ENCODE measurements around the gene NRXN3. TPM values are rescaled to one million over a fixed set of nuclear protein-coding genes. Genes with fewer than 3 reads are reported as not detected.
A peak's percentile ranks its signal among the peaks of the same experiment; 100 is the strongest.

Gene NRXN3
- polyA plus RNA-seq, 1 of the 3 experiments (the other 2 are of a cell fraction), result 1.6 TPM

DNA sequence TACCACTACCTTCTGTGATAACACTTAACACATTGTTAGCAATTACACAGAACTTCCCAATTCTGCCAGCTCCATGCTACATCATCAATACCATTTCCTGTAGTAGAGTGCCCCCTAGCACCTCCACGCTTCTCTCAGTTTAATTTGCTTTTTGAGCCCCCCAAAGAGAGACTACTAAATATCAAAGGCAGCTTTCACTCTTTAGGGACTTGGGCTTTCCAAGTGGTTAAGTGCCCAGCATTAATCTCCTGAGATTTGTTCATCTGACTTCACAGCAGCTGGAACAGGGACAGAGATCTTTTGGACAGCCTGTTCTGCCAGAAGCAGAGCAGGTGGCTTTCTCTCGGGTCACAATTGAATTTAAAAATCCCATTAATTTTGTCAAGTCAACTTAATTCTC lies 1086.2 kb downstream of the NRXN3 start:
- Histone ChIP-seq H3K27ac (ENCODE audit: low read depth in 2 of 2, low read length in 1 of 2) (no peak overlapping the region), H3K79me2 (ENCODE audit: insufficient read depth) (no peaks in the 10 kb centered on the region), H3K9ac (no peak overlapping the region), H2AFZ (ENCODE audit: low read depth) (no peak overlapping the region), H4K20me1 (ENCODE audit: insufficient read depth) (no peaks in the 10 kb centered on the region), H3K27me3 (ENCODE audit: insufficient read depth) (no peaks in the 10 kb centered on the region), H3K9me2 (no peaks in the 10 kb centered on the region), H3K9me3 (no peaks in the 10 kb centered on the region), H3K4me1 (ENCODE audit: control insufficient read depth in 1 of 2, insufficient read depth in 2 of 2, low read depth in 1 of 2, low read length in 1 of 2) (no peaks in the 10 kb centered on the region), H3K36me3 (replicated peaks in 1 of 2; ENCODE audit: control insufficient read depth in 1 of 2, insufficient read depth in 2 of 2, low read length in 1 of 2) (no peaks in the 10 kb centered on the region), H3K4me2 (no peak overlapping the region), H3F3A (replicated peaks; ENCODE audit: insufficient read depth) (no peaks in the 10 kb centered on the region), H3K4me3 (ENCODE audit: low read depth in 2 of 2, low read length in 1 of 2) (no peak overlapping the region)
- WGBS (ENCODE audit: low lambda C conversion rate), result 54% methylated on average over 2 of the region's 2 CpGs
- ChIA-PET POLR2A (no interaction called here), CTCF (no interaction called here)
- TF ChIP-seq, protein P1, sequence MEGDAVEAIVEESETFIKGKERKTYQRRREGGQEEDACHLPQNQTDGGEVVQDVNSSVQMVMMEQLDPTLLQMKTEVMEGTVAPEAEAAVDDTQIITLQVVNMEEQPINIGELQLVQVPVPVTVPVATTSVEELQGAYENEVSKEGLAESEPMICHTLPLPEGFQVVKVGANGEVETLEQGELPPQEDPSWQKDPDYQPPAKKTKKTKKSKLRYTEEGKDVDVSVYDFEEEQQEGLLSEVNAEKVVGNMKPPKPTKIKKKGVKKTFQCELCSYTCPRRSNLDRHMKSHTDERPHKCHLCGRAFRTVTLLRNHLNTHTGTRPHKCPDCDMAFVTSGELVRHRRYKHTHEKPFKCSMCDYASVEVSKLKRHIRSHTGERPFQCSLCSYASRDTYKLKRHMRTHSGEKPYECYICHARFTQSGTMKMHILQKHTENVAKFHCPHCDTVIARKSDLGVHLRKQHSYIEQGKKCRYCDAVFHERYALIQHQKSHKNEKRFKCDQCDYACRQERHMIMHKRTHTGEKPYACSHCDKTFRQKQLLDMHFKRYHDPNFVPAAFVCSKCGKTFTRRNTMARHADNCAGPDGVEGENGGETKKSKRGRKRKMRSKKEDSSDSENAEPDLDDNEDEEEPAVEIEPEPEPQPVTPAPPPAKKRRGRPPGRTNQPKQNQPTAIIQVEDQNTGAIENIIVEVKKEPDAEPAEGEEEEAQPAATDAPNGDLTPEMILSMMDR (IDR thresholded peaks at IDR 0.05), result peak; percentile 31; the same call in 1 of the 2 replicates
- no peak for TF ChIP-seq FOXM1 (IDR thresholded peaks at IDR 0.05; ENCODE audit: low read depth)
- TF ChIP-seq EP300 (IDR thresholded peaks at IDR 0.05; ENCODE audit: borderline replicate concordance in 1 of 2, low read depth in 1 of 2, low read length in 1 of 2), result peak in 1 of 2 experiments; percentile 45; a peak in 1 of 4 replicates
- peak; percentile 54 for TF ChIP-seq RAD21 (IDR thresholded peaks at IDR 0.05; ENCODE audit: low read length)
- TF ChIP-seq YY1 (IDR thresholded peaks at IDR 0.05; ENCODE audit: low read depth), result no peak
- no peak for DNase-seq

DNA sequence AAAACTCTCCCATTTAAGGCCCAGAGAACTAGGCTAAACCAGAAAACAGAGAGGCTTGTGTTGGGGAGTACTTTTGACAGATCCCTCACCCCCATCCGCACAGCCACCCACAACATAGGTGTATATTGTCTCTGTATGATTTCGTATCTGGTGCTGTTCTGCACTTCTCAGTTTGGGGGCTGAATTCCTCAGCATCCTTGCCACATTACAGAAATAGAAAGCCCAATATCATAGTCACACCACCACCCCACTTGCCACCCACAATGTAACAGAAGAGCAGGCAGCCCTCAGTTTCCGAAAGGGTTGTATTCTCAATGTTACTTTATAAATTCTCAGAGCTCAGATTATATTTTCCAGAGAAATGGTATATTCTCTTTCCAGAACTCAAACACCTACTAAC lies 1090.2 kb downstream of the NRXN3 start:
- H3K9me3 ChIP-seq, result no peaks in the 10 kb centered on the region
- no peaks in the 10 kb centered on the region for H3K9me2 ChIP-seq
- H3K36me3 ChIP-seq (replicated peaks in 1 of 2; ENCODE audit: control insufficient read depth in 1 of 2, insufficient read depth in 2 of 2, low read length in 1 of 2), result no peaks in the 10 kb centered on the region
- TF ChIP-seq, protein P2, sequence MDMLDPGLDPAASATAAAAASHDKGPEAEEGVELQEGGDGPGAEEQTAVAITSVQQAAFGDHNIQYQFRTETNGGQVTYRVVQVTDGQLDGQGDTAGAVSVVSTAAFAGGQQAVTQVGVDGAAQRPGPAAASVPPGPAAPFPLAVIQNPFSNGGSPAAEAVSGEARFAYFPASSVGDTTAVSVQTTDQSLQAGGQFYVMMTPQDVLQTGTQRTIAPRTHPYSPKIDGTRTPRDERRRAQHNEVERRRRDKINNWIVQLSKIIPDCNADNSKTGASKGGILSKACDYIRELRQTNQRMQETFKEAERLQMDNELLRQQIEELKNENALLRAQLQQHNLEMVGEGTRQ (IDR thresholded peaks at IDR 0.05; ENCODE audit: borderline replicate concordance, low read depth, low read length), result no peak
- no peak for TF ChIP-seq JUND (IDR thresholded peaks at IDR 0.05)
- no peak for TF ChIP-seq TEAD4 (IDR thresholded peaks at IDR 0.05; ENCODE audit: borderline replicate concordance, insufficient read depth)
- TF ChIP-seq, protein P3, sequence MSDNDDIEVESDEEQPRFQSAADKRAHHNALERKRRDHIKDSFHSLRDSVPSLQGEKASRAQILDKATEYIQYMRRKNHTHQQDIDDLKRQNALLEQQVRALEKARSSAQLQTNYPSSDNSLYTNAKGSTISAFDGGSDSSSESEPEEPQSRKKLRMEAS (IDR thresholded peaks at IDR 0.05; ENCODE audit: low read depth), result no peak
- TF ChIP-seq SMC3 (IDR thresholded peaks at IDR 0.05; ENCODE audit: low read depth, low read length), result no peak
- no peak for TF ChIP-seq FOXM1 (IDR thresholded peaks at IDR 0.05; ENCODE audit: low read depth)
- no peak for TF ChIP-seq EZH2phosphoT487 (IDR thresholded peaks at IDR 0.05; ENCODE audit: borderline replicate concordance, low read depth)
- no peak for TF ChIP-seq FOXJ3 (CRISPR knock-in tag; IDR thresholded peaks at IDR 0.05)
- no peak for TF ChIP-seq NFIC (IDR thresholded peaks at IDR 0.05; ENCODE audit: borderline replicate concordance)
- TF ChIP-seq GATA2 (CRISPR knock-in tag; IDR thresholded peaks at IDR 0.05), result no peak
- TF ChIP-seq ELF1 (IDR thresholded peaks at IDR 0.05), result no peak
- no peak for TF ChIP-seq GABPA (IDR thresholded peaks at IDR 0.05; ENCODE audit: low read depth)
- TF ChIP-seq POLR2AphosphoS5 (IDR thresholded peaks at IDR 0.05; ENCODE audit: low read depth, low read length), result no peak
- TF ChIP-seq NRF1 (IDR thresholded peaks at IDR 0.05; ENCODE audit: low read depth, low read length), result no peak
- H3K9ac ChIP-seq, result no peak overlapping the region
- POLR2A ChIA-PET, result no interaction called here
- no peaks in the 10 kb centered on the region for H3K27me3 ChIP-seq (ENCODE audit: insufficient read depth)
- H3K4me1 ChIP-seq (ENCODE audit: control insufficient read depth in 1 of 2, insufficient read depth in 2 of 2, low read depth in 1 of 2, low read length in 1 of 2), result no peaks in the 10 kb centered on the region
- no peaks in the 10 kb centered on the region for H3K79me2 ChIP-seq (ENCODE audit: insufficient read depth)
- 49% methylated on average over 3 of the region's 3 CpGs for WGBS (ENCODE audit: low lambda C conversion rate)
- DNase-seq, result no peak
- H3K27ac ChIP-seq (ENCODE audit: low read depth in 2 of 2, low read length in 1 of 2), result no peak overlapping the region
- H3F3A ChIP-seq (replicated peaks; ENCODE audit: insufficient read depth), result no peaks in the 10 kb centered on the region
- H2AFZ ChIP-seq (ENCODE audit: low read depth), result no peak overlapping the region
- H4K20me1 ChIP-seq (ENCODE audit: insufficient read depth), result no peaks in the 10 kb centered on the region
- H3K4me2 ChIP-seq, result no peak overlapping the region
- no peak overlapping the region for H3K4me3 ChIP-seq (ENCODE audit: low read depth in 2 of 2, low read length in 1 of 2)
- CTCF ChIA-PET, result interaction anchor here (1.1 kb wide), 1 partner anchor 9 kb away, joined by 4 read pairs; no protein-coding TSS in a partner anchor

Measured in SK-N-SH (cell line).